K562 (cell line): ENCODE data around the gene NR3C1. TPM values are rescaled to one million over a fixed set of nuclear protein-coding genes. Genes with fewer than 3 reads are reported as not detected.

ENCODE experiments used
- BACH1 ChIP-seq: fragments of 200-800 bp; sonication (Bioruptor generic); IDR thresholded peaks from 2 replicates; pipeline ENCODE4 v1.6.1; 2016; ENCODE audit warnings: missing genetic modification characterization, missing compliant biosample characterization
- BRF1 ChIP-seq: IDR thresholded peaks from 3 replicates; pipeline ENCODE4 v1.6.1; 2011; ENCODE audit warnings: borderline replicate concordance, mild to moderate bottlenecking; ENCODE audit not compliant: insufficient read length; ENCODE audit errors: extremely low read depth
- CBX5 ChIP-seq: IDR thresholded peaks from 2 replicates; pipeline ENCODE4 v1.6.1; 2014; ENCODE audit warnings: low read depth, borderline replicate concordance
- CREBBP ChIP-seq: IDR thresholded peaks from one replicate; pipeline ENCODE4 v1.6.1; 2012; ENCODE audit warnings: low read depth, mild to moderate bottlenecking, control low read depth, inconsistent platforms, low read length
- EHMT2 ChIP-seq: fragments of 450-650 bp; IDR thresholded peaks from 2 replicates; pipeline ENCODE4 v1.6.1; 2018; ENCODE audit warnings: antibody characterized with exemption
- FIP1L1 ChIP-seq: fragments of 200-400 bp; formaldehyde crosslinking; IDR thresholded peaks from 2 replicates; pipeline ENCODE4 v1.6.1; 2018; ENCODE audit warnings: mild to moderate bottlenecking, low read depth, low read length; ENCODE audit not compliant: poor library complexity, severe bottlenecking
- HLTF ChIP-seq: fragments of 450-650 bp; IDR thresholded peaks from 2 replicates; pipeline ENCODE4 v1.6.1; 2016
- HOMEZ ChIP-seq: fragments of 250-450 bp; sonication (Bioruptor Pico); IDR thresholded peaks from 2 replicates; pipeline ENCODE4 v1.4.0; 2020; ENCODE audit warnings: mild to moderate bottlenecking, moderate library complexity
- KDM1A ChIP-seq, 2 experiments: fragments of 450-650 bp; IDR thresholded peaks; 2 replicates each; pipeline ENCODE4 v1.6.1; 2016; ENCODE audit warnings: mild to moderate bottlenecking in 2 of 2
- MBD2 ChIP-seq: sonication (generic); IDR thresholded peaks from 2 replicates; pipeline ENCODE4 v1.6.1; 2016; ENCODE audit warnings: low read depth, borderline replicate concordance
- OTX1 ChIP-seq: fragments of 450-650 bp; formaldehyde crosslinking; IDR thresholded peaks from 2 replicates; pipeline ENCODE4 v1.4.0; 2022; ENCODE audit warnings: mild to moderate bottlenecking
- PTRF ChIP-seq: fragments of 450-650 bp; IDR thresholded peaks from 2 replicates; pipeline ENCODE4 v1.6.1; 2016; ENCODE audit warnings: mild to moderate bottlenecking, missing genetic modification characterization, missing compliant biosample characterization
- RCOR1 ChIP-seq, 2 experiments: IDR thresholded peaks; 2 replicates each; pipeline ENCODE4 v1.6.1; 2012; ENCODE audit warnings: low read depth in 2 of 2, low read length in 2 of 2, borderline replicate concordance in 1 of 2, improper control_type of control experiment in 1 of 2
- SUPT5H ChIP-seq: fragments of 450-650 bp; IDR thresholded peaks from 2 replicates; pipeline ENCODE4 v1.6.1; 2016
- TAF7 ChIP-seq: fragments of 450-650 bp; IDR thresholded peaks from 2 replicates; pipeline ENCODE4 v1.6.1; 2016; ENCODE audit warnings: missing genetic modification characterization, missing compliant biosample characterization
- YY1 ChIP-seq, 3 experiments: IDR thresholded peaks; 2 replicates each; pipeline ENCODE4 v1.6.1; 2011; ENCODE audit warnings: low read length in 2 of 3, mild to moderate bottlenecking in 2 of 3, moderate library complexity in 2 of 3, borderline replicate concordance in 1 of 3, control low read depth in 1 of 3, low read depth in 1 of 3; ENCODE audit not compliant: insufficient read depth in 3 of 3, insufficient replicate concordance in 2 of 3, control insufficient read depth in 1 of 3, insufficient read length in 1 of 3; ENCODE audit errors: extremely low read depth in 1 of 3
- ZFP1 ChIP-seq: fragments of 450-650 bp; formaldehyde crosslinking; IDR thresholded peaks from 2 replicates; pipeline ENCODE4 v1.4.0; 2020; ENCODE audit warnings: mild to moderate bottlenecking, mixed read lengths
- ZNF512 ChIP-seq: IDR thresholded peaks from 2 replicates; pipeline ENCODE4 v1.6.1; 2016; ENCODE audit warnings: missing genetic modification characterization, missing compliant biosample characterization
- polyA plus RNA-seq, 8 experiments: library from polyadenylated mRNA; depleted of rRNA in 4 of 8; stranded (reverse) in 5 of 8; unstranded in 3 of 8; fragments of >200 nt; fragmentation: Nextera tagmentation in 2 of 8; fragmentation: Illumina TruSeq in 1 of 8; extraction: Ambion mirVana in 2 of 8; extraction: Trizol in 1 of 8; gene quantifications; 2 replicates each; pipeline versions ENCODE4 v1.2.1 to v1.2.3, GENCODE V29; 2011 to 2014; ENCODE audit warnings: inconsistent platforms in 1 of 8, missing spikeins in 1 of 8
- total RNA-seq, 7 experiments: library from RNA; depleted of rRNA in 6 of 7; stranded (reverse); fragments of >200 nt in 6 of 7; fragmentation: Illumina TruSeq in 2 of 7; extraction: Trizol in 2 of 7; gene quantifications; 2 replicates each; pipeline versions ENCODE4 v1.2.1 to v1.2.3, GENCODE V29; 2011 to 2021; ENCODE audit warnings: low replicate concordance in 1 of 7
- TF ChIP-seq, protein P1 (sequence below): IDR thresholded peaks from 3 replicates; pipeline ENCODE4 v1.6.1; 2011; ENCODE audit warnings: borderline replicate concordance, mild to moderate bottlenecking; ENCODE audit not compliant: insufficient read length, insufficient read depth
- TF ChIP-seq, protein P2 (sequence below): sonication (generic); formaldehyde crosslinking; IDR thresholded peaks from 2 replicates; pipeline ENCODE4 v1.8.0; 2022; ENCODE audit warnings: mild to moderate bottlenecking, missing genetic modification reagents
- TF ChIP-seq, protein P3 (sequence below): fragments of 450-650 bp; formaldehyde crosslinking; IDR thresholded peaks from 2 replicates; pipeline ENCODE4 v1.4.0; 2020; ENCODE audit warnings: mild to moderate bottlenecking, moderate library complexity

The NR3C1 gene
- total and polyA plus RNA-seq, 9 of the 15 experiments (the other 6 are each of a cell fraction or from before 2014, with no cell fraction given) = 8.2 to 36.0 (median 15.0) TPM

DNA sequence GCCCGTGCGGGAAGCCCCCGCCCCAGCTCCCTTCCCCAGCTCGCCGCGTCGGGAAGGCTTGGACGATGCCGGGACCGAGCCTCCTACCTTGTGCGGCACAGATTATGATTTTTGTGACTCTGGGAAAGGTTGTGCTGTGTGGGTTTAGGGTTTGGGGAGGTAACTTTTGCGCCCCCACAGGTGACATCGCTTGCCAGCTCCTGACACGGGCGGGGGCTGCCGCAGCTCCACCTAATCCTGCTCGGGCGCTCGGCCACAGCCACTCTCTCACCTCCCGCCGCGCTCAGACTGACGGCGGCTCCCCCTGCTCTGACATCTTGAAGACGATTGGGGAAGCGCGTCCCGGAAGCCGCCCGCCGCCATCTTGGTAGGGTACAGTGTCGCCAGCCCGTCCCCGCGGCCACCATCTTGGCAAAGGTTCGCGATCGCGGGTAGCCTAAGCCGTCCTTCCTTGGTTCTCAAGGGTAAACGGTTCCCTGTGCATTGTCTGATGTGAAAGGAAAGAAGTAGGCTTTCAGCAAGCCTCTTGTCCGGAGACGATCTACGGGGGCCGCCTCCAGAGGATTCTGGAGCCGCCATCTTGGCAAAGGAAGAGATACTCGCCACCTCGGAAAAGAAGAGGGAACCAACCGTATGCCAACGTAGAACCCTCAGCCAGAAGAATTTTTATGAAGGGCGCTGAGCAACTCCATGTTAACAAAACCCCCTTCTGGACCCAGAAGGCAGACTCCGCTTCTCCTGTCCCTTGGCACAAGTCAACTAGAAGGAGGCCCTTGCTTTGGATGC, 1.8 kb upstream of the NR3C1 start (continued):
- no peak for TF ChIP-seq CREBBP
- TF ChIP-seq MBD2 = peak; percentile 38; the same call in 1 of the 2 replicates
- TF ChIP-seq BRF1 = no peak
- TF ChIP-seq KDM1A (IDR thresholded peaks at IDR 0.05) = no peak
- TF ChIP-seq ZNF512 (tag) = no peak
- TF ChIP-seq YY1 (IDR thresholded peaks at IDR 0.05; ENCODE audit: borderline replicate concordance in 1 of 3, control insufficient read depth in 1 of 3, extremely low read depth in 1 of 3, insufficient read depth in 3 of 3, insufficient read length in 1 of 3, insufficient replicate concordance in 2 of 3, low read depth in 1 of 3, low read length in 2 of 3) = peak; percentile 99
- TF ChIP-seq ZFP1 (CRISPR knock-in tag) = no peak
- no peak for TF ChIP-seq HLTF
- no peak for TF ChIP-seq HOMEZ (CRISPR knock-in tag)
- TF ChIP-seq, protein P1, sequence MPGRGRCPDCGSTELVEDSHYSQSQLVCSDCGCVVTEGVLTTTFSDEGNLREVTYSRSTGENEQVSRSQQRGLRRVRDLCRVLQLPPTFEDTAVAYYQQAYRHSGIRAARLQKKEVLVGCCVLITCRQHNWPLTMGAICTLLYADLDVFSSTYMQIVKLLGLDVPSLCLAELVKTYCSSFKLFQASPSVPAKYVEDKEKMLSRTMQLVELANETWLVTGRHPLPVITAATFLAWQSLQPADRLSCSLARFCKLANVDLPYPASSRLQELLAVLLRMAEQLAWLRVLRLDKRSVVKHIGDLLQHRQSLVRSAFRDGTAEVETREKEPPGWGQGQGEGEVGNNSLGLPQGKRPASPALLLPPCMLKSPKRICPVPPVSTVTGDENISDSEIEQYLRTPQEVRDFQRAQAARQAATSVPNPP = no peak
- TF ChIP-seq RCOR1 (IDR thresholded peaks at IDR 0.05; ENCODE audit: borderline replicate concordance in 1 of 2, low read depth in 2 of 2, low read length in 2 of 2) = no peak
- peak; percentile 76 for TF ChIP-seq TAF7
- TF ChIP-seq OTX1 = no peak
- TF ChIP-seq EHMT2 = peak; percentile 98
- peak; percentile 90 for TF ChIP-seq BACH1 (tag)
- TF ChIP-seq, protein P2, sequence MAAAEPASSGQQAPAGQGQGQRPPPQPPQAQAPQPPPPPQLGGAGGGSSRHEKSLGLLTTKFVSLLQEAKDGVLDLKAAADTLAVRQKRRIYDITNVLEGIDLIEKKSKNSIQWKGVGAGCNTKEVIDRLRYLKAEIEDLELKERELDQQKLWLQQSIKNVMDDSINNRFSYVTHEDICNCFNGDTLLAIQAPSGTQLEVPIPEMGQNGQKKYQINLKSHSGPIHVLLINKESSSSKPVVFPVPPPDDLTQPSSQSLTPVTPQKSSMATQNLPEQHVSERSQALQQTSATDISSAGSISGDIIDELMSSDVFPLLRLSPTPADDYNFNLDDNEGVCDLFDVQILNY = no peak; the same call in 1 of the 2 replicates
- no peak for TF ChIP-seq FIP1L1
- peak; percentile 62; the same call in 1 of the 2 replicates for TF ChIP-seq SUPT5H
- TF ChIP-seq CBX5 = no peak; the same call in 1 of the 2 replicates
- TF ChIP-seq, protein P3, sequence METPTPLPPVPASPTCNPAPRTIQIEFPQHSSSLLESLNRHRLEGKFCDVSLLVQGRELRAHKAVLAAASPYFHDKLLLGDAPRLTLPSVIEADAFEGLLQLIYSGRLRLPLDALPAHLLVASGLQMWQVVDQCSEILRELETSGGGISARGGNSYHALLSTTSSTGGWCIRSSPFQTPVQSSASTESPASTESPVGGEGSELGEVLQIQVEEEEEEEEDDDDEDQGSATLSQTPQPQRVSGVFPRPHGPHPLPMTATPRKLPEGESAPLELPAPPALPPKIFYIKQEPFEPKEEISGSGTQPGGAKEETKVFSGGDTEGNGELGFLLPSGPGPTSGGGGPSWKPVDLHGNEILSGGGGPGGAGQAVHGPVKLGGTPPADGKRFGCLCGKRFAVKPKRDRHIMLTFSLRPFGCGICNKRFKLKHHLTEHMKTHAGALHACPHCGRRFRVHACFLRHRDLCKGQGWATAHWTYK = peak; percentile 57; the same call in 1 of the 2 replicates
- peak; percentile 51; the same call in 1 of the 2 replicates for TF ChIP-seq PTRF (tag)
